Measurements from ENCODE around the gene TPST2. TPM values are rescaled to one million over a fixed set of nuclear protein-coding genes. Genes with fewer than 3 reads are reported as not detected.

The TPST2 gene
- total and polyA plus RNA-seq, 9 of the 15 experiments (the other 6 are each of a cell fraction or from before 2014, with no cell fraction given): 14.2 to 123 (median 60.1) TPM

- TF ChIP-seq DLX4 (CRISPR knock-in tag; IDR thresholded peaks at IDR 0.05): no peak
- TF ChIP-seq MEIS2 (IDR thresholded peaks at IDR 0.05; ENCODE audit: partially characterized antibody): no peak
- TF ChIP-seq GABPA (tag; conservative IDR thresholded peaks at IDR 0.05; ENCODE audit: low read depth): no peak
- TF ChIP-seq CBX8 (IDR thresholded peaks at IDR 0.05; ENCODE audit: borderline replicate concordance, extremely low read depth, low read depth, low read length, poor library complexity, severe bottlenecking): no peak
- no peak for TF ChIP-seq KLF10 (CRISPR knock-in tag; IDR thresholded peaks at IDR 0.05)
These were observed 90.7 kb downstream of the TPST2 start (continued) for GRCh38 chr22:26499188-26499703.

GRCh38 chr22:26496456-26496855 is 93.5 kb downstream of the TPST2 start:
- ChIA-PET CTCF (ENCODE audit: low intra/inter-chr PET ratio) (no interaction called here), POLR2A (interaction anchor here (1.2 kb wide), 1 partner anchor 13 kb away, joined by 4 read pairs; the partner anchor contains the start of genes HPS4 and SRRD)
- intact Hi-C loops (cut with micrococcal nuclease): no loop called here
- FAIRE-seq: no peak
- in situ Hi-C loops (cut with MboI): no loop called here
- H3K9ac ChIP-seq (ENCODE audit: insufficient read depth in 1 of 2, low read depth in 2 of 2, low read length in 2 of 2): no peak overlapping the region
- H2AFZ ChIP-seq (ENCODE audit: low read depth, low read length): no peak overlapping the region
- 56% methylated on average over 4 of the region's 4 CpGs for WGBS (ENCODE audit: insufficient coverage, low coverage, missing lambda C conversion rate)
- peaks cover 80% of the 10 kb centered on the region for H3K36me3 ChIP-seq (ENCODE audit: control insufficient read depth, insufficient read depth, low read length)
- no peaks in the 10 kb centered on the region for H3K27me3 ChIP-seq (ENCODE audit: control insufficient read depth in 2 of 2, insufficient read depth in 2 of 2, low read length in 2 of 2)
- H3K9me1 ChIP-seq (ENCODE audit: control insufficient read depth, insufficient read depth, low read length): no peaks in the 10 kb centered on the region
- no peak overlapping the region for H3K4me3 ChIP-seq
- no peaks in the 10 kb centered on the region; the same call in 1 of the 2 replicates for H3K9me3 ChIP-seq (replicated peaks; ENCODE audit: control insufficient read depth, insufficient read depth, low read depth, low read length)
- no peak overlapping the region for H3K27ac ChIP-seq (ENCODE audit: extremely low read depth, low read depth, low read length)
- no peaks in the 10 kb centered on the region for H4K20me1 ChIP-seq (replicated peaks; ENCODE audit: control insufficient read depth, insufficient read depth, low read length)
- BruUV-seq (replicated peaks): no TSS peak
- H3K79me2 ChIP-seq (ENCODE audit: control insufficient read depth, insufficient read depth, low read length): peaks cover 13% of the 10 kb centered on the region
- no peak for ATAC-seq
- no peak for DNase-seq (ENCODE audit: extremely low read depth in 1 of 4, low spot score in 3 of 4)
- H3K4me1 ChIP-seq (replicated peaks in 1 of 2; ENCODE audit: control insufficient read depth in 2 of 2, insufficient read depth in 2 of 2, low read length in 2 of 2): peaks cover 17 to 33% of the 10 kb centered on the region in 2 experiments; a peak in 4 of 5 replicates
- no peak overlapping the region for H3K4me2 ChIP-seq (ENCODE audit: insufficient read depth, low read length)
- TF ChIP-seq PHTF2 (CRISPR knock-in tag; IDR thresholded peaks at IDR 0.05) (no peak), ZNF77 (CRISPR knock-in tag; IDR thresholded peaks at IDR 0.05) (no peak), BHLHE40 (IDR thresholded peaks at IDR 0.05; ENCODE audit: low read length) (no peak), ZNF511 (CRISPR knock-in tag; IDR thresholded peaks at IDR 0.05) (no peak), ZNF324 (CRISPR knock-in tag; IDR thresholded peaks at IDR 0.05) (no peak), THAP12 (CRISPR knock-in tag; IDR thresholded peaks at IDR 0.05) (no peak), DIDO1 (tag; IDR thresholded peaks at IDR 0.05; ENCODE audit: low read depth) (no peak), TEAD2 (tag; IDR thresholded peaks at IDR 0.05) (no peak), DNMT1 (IDR thresholded peaks at IDR 0.05) (no peak), BRF2 (IDR thresholded peaks at IDR 0.05; ENCODE audit: borderline replicate concordance, insufficient read depth, insufficient read length) (no peak), SREBF2 (CRISPR knock-in tag; IDR thresholded peaks at IDR 0.05) (no peak)
